ENCODE results near the gene CADM2.

Gene CADM2

GRCh38 chr3:85432081-85432480, 473.3 kb downstream of the CADM2 start:
- Histone ChIP-seq H3K27ac (ENCODE audit: low read depth, low read length, poor library complexity, severe bottlenecking) (no peak overlapping the region), H3K9me3 (ENCODE audit: low read length) (no peaks in the 10 kb centered on the region), H4K20me1 (ENCODE audit: insufficient read depth, low read length) (no peaks in the 10 kb centered on the region), H2AFZ (ENCODE audit: low read length) (no peak overlapping the region), H3K9me2 (ENCODE audit: low read depth, low read length) (no peaks in the 10 kb centered on the region), H3K4me3 (ENCODE audit: low read depth, low read length, poor library complexity, severe bottlenecking) (no peak overlapping the region), H3K27me3 (ENCODE audit: insufficient read depth, low read length) (no peaks in the 10 kb centered on the region), H3K4me1 (ENCODE audit: insufficient read depth, low read length, severe bottlenecking) (no peaks in the 10 kb centered on the region), H3K9ac (ENCODE audit: low read length) (no peak overlapping the region), H3F3A (ENCODE audit: insufficient read depth, low read length) (no peaks in the 10 kb centered on the region), H3K79me2 (ENCODE audit: insufficient read depth, low read length) (no peaks in the 10 kb centered on the region), H3K36me3 (ENCODE audit: insufficient read depth, low read length) (no peaks in the 10 kb centered on the region), H3K4me2 (ENCODE audit: low read length) (no peak overlapping the region)
- TF ChIP-seq CTCF (IDR thresholded peaks at IDR 0.05; ENCODE audit: low read length) (no peak), EZH2 (IDR thresholded peaks at IDR 0.05; ENCODE audit: borderline replicate concordance, low read length) (no peak)

- Histone ChIP-seq H3K27me3 (ENCODE audit: insufficient read depth, low read length) (no peaks in the 10 kb centered on the region), H3K9me2 (ENCODE audit: low read depth, low read length) (no peaks in the 10 kb centered on the region), H3K27ac (ENCODE audit: low read depth, low read length, poor library complexity, severe bottlenecking) (no peak overlapping the region), H3K4me2 (ENCODE audit: low read length) (no peak overlapping the region), H3K4me1 (ENCODE audit: insufficient read depth, low read length, severe bottlenecking) (no peaks in the 10 kb centered on the region), H2AFZ (ENCODE audit: low read length) (no peak overlapping the region), H3K9me3 (ENCODE audit: low read length) (no peaks in the 10 kb centered on the region), H3K4me3 (ENCODE audit: low read depth, low read length, poor library complexity, severe bottlenecking) (no peak overlapping the region), H3F3A (ENCODE audit: insufficient read depth, low read length) (no peaks in the 10 kb centered on the region), H3K9ac (ENCODE audit: low read length) (no peak overlapping the region), H3K36me3 (ENCODE audit: insufficient read depth, low read length) (no peaks in the 10 kb centered on the region), H3K79me2 (ENCODE audit: insufficient read depth, low read length) (no peaks in the 10 kb centered on the region), H4K20me1 (ENCODE audit: insufficient read depth, low read length) (no peaks in the 10 kb centered on the region)
- no peak for TF ChIP-seq EZH2 (IDR thresholded peaks at IDR 0.05; ENCODE audit: borderline replicate concordance, low read length)
- TF ChIP-seq CTCF (IDR thresholded peaks at IDR 0.05; ENCODE audit: low read length): no peak
These were observed 474.5 kb downstream of the CADM2 start for GRCh38 chr3:85433319-85433718.

GRCh38 chr3:85455561-85456200, 496.9 kb downstream of the CADM2 start:
- Histone ChIP-seq H4K20me1 (ENCODE audit: insufficient read depth, low read length) (no peaks in the 10 kb centered on the region), H3K27me3 (ENCODE audit: insufficient read depth, low read length) (no peaks in the 10 kb centered on the region), H3K79me2 (ENCODE audit: insufficient read depth, low read length) (no peaks in the 10 kb centered on the region), H3K4me1 (ENCODE audit: insufficient read depth, low read length, severe bottlenecking) (no peaks in the 10 kb centered on the region), H3K4me2 (ENCODE audit: low read length) (no peak overlapping the region), H3F3A (ENCODE audit: insufficient read depth, low read length) (no peaks in the 10 kb centered on the region), H3K4me3 (ENCODE audit: low read depth, low read length, poor library complexity, severe bottlenecking) (no peak overlapping the region), H3K9me3 (ENCODE audit: low read length) (no peaks in the 10 kb centered on the region), H3K9me2 (ENCODE audit: low read depth, low read length) (no peaks in the 10 kb centered on the region), H3K9ac (ENCODE audit: low read length) (no peak overlapping the region), H3K27ac (ENCODE audit: low read depth, low read length, poor library complexity, severe bottlenecking) (no peak overlapping the region), H3K36me3 (ENCODE audit: insufficient read depth, low read length) (no peaks in the 10 kb centered on the region), H2AFZ (ENCODE audit: low read length) (no peak overlapping the region)
- TF ChIP-seq CTCF (IDR thresholded peaks at IDR 0.05; ENCODE audit: low read length): no peak
- TF ChIP-seq EZH2 (IDR thresholded peaks at IDR 0.05; ENCODE audit: borderline replicate concordance, low read length): no peak
